ENCODE data around the gene STC2. TPM values are rescaled to one million over a fixed set of nuclear protein-coding genes. Genes with fewer than 3 reads are reported as not detected.
A peak's percentile ranks its signal among the peaks of the same experiment; 100 is the strongest.

Gene STC2
- total RNA-seq, 1 experiment from 2014 or later: 57.0 TPM

DNA sequence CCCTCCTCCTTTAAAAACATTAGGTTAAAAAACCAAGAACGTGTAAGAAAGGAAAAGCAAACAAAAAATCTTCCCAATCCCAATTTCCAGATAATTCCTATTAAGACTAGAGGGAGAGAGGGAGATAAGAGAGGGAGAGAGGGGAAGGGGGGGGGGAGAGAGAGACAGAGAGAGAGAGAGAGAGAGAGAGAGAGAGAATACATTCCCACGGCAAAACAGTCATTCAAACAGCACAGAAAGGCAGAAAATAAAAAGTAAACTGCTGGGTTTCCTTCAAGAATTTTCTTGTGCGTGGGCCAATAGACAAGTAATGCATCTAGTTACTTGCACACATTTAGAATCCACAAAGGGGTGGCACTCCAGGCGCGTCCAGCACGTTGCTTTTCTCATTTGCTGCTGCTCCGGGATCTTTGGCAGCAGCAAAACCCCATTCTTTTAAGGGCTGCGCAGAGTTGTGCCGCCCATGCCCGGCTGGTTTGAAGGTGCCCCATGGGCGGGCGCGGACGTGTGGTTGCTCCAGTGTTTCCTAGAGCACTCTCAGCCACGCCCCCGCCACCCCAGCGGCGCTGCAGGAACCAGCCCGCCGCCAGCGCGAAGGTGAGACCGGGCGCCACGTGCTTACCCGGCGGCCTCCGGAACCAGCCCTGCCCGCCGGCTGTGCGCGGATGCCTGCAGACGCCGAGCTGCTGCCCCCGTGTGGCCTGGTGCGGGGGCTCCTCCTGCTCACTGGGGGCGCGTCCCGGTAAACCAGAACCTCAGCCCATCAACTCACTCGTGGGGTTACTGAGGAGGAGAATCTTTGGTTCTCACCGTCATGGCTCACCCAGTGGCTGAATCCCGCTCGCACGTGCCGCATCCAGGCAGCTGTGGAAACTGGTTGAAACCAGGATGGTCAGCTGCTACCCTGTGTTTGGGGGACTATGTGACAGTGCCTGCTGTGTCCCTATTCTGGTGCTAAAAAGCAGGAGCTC lies 44.6 kb downstream of the STC2 start (continued):
- TF ChIP-seq, protein P1, sequence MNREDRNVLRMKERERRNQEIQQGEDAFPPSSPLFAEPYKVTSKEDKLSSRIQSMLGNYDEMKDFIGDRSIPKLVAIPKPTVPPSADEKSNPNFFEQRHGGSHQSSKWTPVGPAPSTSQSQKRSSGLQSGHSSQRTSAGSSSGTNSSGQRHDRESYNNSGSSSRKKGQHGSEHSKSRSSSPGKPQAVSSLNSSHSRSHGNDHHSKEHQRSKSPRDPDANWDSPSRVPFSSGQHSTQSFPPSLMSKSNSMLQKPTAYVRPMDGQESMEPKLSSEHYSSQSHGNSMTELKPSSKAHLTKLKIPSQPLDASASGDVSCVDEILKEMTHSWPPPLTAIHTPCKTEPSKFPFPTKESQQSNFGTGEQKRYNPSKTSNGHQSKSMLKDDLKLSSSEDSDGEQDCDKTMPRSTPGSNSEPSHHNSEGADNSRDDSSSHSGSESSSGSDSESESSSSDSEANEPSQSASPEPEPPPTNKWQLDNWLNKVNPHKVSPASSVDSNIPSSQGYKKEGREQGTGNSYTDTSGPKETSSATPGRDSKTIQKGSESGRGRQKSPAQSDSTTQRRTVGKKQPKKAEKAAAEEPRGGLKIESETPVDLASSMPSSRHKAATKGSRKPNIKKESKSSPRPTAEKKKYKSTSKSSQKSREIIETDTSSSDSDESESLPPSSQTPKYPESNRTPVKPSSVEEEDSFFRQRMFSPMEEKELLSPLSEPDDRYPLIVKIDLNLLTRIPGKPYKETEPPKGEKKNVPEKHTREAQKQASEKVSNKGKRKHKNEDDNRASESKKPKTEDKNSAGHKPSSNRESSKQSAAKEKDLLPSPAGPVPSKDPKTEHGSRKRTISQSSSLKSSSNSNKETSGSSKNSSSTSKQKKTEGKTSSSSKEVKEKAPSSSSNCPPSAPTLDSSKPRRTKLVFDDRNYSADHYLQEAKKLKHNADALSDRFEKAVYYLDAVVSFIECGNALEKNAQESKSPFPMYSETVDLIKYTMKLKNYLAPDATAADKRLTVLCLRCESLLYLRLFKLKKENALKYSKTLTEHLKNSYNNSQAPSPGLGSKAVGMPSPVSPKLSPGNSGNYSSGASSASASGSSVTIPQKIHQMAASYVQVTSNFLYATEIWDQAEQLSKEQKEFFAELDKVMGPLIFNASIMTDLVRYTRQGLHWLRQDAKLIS (CRISPR knock-in tag; IDR thresholded peaks at IDR 0.05; ENCODE audit: borderline replicate concordance): peak; percentile 98; the same call in 1 of the 2 replicates
- TF ChIP-seq, protein P2, sequence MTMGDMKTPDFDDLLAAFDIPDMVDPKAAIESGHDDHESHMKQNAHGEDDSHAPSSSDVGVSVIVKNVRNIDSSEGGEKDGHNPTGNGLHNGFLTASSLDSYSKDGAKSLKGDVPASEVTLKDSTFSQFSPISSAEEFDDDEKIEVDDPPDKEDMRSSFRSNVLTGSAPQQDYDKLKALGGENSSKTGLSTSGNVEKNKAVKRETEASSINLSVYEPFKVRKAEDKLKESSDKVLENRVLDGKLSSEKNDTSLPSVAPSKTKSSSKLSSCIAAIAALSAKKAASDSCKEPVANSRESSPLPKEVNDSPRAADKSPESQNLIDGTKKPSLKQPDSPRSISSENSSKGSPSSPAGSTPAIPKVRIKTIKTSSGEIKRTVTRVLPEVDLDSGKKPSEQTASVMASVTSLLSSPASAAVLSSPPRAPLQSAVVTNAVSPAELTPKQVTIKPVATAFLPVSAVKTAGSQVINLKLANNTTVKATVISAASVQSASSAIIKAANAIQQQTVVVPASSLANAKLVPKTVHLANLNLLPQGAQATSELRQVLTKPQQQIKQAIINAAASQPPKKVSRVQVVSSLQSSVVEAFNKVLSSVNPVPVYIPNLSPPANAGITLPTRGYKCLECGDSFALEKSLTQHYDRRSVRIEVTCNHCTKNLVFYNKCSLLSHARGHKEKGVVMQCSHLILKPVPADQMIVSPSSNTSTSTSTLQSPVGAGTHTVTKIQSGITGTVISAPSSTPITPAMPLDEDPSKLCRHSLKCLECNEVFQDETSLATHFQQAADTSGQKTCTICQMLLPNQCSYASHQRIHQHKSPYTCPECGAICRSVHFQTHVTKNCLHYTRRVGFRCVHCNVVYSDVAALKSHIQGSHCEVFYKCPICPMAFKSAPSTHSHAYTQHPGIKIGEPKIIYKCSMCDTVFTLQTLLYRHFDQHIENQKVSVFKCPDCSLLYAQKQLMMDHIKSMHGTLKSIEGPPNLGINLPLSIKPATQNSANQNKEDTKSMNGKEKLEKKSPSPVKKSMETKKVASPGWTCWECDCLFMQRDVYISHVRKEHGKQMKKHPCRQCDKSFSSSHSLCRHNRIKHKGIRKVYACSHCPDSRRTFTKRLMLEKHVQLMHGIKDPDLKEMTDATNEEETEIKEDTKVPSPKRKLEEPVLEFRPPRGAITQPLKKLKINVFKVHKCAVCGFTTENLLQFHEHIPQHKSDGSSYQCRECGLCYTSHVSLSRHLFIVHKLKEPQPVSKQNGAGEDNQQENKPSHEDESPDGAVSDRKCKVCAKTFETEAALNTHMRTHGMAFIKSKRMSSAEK (CRISPR knock-in tag; IDR thresholded peaks at IDR 0.05; ENCODE audit: borderline replicate concordance): no peak
- TF ChIP-seq PRRX2 (CRISPR knock-in tag; IDR thresholded peaks at IDR 0.05) (0 out of 2 replicates have a peak, but pooled peaks have one; percentile 32), GTF2I (CRISPR knock-in tag; conservative IDR thresholded peaks at IDR 0.05) (no peak), ZNF423 (CRISPR knock-in tag; IDR thresholded peaks at IDR 0.05) (no peak), GRHL2 (CRISPR knock-in tag; IDR thresholded peaks at IDR 0.05; ENCODE audit: insufficient replicate concordance, severe bottlenecking) (no peak), FOXJ3 (CRISPR knock-in tag; IDR thresholded peaks at IDR 0.05; ENCODE audit: borderline replicate concordance) (0 out of 2 replicates have a peak, but pooled peaks have one; percentile 67), KAT7 (CRISPR knock-in tag; IDR thresholded peaks at IDR 0.05; ENCODE audit: borderline replicate concordance) (peak; percentile 99), SP1 (CRISPR knock-in tag; conservative IDR thresholded peaks at IDR 0.05) (peak; percentile 94), NFYB (CRISPR knock-in tag; conservative IDR thresholded peaks at IDR 0.05; ENCODE audit: low read depth) (peak; percentile 62), NFE2L1 (CRISPR knock-in tag; IDR thresholded peaks at IDR 0.05) (peak; percentile 99), EMX1 (CRISPR knock-in tag; IDR thresholded peaks at IDR 0.05) (no peak), ZNF138 (CRISPR knock-in tag; conservative IDR thresholded peaks at IDR 0.05) (peak; percentile 99)
- TF ChIP-seq, protein P3, sequence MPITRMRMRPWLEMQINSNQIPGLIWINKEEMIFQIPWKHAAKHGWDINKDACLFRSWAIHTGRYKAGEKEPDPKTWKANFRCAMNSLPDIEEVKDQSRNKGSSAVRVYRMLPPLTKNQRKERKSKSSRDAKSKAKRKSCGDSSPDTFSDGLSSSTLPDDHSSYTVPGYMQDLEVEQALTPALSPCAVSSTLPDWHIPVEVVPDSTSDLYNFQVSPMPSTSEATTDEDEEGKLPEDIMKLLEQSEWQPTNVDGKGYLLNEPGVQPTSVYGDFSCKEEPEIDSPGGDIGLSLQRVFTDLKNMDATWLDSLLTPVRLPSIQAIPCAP (CRISPR knock-in tag; IDR thresholded peaks at IDR 0.05): peak; percentile 98
- TF ChIP-seq, protein P4, sequence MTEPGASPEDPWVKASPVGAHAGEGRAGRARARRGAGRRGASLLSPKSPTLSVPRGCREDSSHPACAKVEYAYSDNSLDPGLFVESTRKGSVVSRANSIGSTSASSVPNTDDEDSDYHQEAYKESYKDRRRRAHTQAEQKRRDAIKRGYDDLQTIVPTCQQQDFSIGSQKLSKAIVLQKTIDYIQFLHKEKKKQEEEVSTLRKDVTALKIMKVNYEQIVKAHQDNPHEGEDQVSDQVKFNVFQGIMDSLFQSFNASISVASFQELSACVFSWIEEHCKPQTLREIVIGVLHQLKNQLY (CRISPR knock-in tag; IDR thresholded peaks at IDR 0.05): peak; percentile 96
- TF ChIP-seq, protein P5, sequence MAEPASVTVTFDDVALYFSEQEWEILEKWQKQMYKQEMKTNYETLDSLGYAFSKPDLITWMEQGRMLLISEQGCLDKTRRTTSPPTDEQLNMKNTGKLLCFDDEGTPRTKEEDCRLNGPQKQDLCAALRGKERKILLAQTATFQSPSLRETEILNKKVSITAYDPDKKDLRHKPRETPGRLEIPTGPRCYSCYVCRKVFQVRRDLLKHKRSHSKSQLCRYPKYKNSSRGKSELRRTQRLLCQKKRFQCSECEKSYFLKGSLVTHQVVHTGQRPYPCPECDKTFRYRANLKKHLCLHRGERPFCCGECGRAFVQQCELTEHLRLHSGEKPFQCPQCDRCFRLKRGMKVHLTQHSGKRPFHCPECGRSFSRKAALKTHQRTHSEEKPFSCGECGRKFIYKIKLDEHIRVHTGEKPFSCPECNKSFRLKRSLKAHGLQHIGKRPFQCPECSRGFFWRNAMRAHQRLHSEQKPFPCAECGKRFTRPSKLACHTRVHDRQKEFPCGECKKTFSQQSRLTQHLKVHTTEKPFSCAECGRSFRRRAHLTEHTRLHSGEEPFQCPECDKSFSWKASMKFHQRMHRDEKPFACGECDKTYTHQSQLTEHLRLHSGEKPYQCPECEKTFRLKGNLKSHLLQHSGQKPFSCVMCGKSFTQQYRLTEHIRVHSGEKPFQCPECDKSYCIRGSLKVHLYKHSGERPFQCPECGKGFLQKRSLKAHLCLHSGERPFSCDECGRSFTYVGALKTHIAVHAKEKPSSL (CRISPR knock-in tag; conservative IDR thresholded peaks at IDR 0.05): no peak
- TF ChIP-seq, protein P6, sequence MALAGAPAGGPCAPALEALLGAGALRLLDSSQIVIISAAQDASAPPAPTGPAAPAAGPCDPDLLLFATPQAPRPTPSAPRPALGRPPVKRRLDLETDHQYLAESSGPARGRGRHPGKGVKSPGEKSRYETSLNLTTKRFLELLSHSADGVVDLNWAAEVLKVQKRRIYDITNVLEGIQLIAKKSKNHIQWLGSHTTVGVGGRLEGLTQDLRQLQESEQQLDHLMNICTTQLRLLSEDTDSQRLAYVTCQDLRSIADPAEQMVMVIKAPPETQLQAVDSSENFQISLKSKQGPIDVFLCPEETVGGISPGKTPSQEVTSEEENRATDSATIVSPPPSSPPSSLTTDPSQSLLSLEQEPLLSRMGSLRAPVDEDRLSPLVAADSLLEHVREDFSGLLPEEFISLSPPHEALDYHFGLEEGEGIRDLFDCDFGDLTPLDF (CRISPR knock-in tag; IDR thresholded peaks at IDR 0.05): peak; percentile 99
- TF ChIP-seq, protein P7, sequence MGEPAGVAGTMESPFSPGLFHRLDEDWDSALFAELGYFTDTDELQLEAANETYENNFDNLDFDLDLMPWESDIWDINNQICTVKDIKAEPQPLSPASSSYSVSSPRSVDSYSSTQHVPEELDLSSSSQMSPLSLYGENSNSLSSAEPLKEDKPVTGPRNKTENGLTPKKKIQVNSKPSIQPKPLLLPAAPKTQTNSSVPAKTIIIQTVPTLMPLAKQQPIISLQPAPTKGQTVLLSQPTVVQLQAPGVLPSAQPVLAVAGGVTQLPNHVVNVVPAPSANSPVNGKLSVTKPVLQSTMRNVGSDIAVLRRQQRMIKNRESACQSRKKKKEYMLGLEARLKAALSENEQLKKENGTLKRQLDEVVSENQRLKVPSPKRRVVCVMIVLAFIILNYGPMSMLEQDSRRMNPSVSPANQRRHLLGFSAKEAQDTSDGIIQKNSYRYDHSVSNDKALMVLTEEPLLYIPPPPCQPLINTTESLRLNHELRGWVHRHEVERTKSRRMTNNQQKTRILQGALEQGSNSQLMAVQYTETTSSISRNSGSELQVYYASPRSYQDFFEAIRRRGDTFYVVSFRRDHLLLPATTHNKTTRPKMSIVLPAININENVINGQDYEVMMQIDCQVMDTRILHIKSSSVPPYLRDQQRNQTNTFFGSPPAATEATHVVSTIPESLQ (CRISPR knock-in tag; IDR thresholded peaks at IDR 0.05): peak; percentile 90
- TF ChIP-seq, protein P8, sequence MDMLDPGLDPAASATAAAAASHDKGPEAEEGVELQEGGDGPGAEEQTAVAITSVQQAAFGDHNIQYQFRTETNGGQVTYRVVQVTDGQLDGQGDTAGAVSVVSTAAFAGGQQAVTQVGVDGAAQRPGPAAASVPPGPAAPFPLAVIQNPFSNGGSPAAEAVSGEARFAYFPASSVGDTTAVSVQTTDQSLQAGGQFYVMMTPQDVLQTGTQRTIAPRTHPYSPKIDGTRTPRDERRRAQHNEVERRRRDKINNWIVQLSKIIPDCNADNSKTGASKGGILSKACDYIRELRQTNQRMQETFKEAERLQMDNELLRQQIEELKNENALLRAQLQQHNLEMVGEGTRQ (CRISPR knock-in tag; IDR thresholded peaks at IDR 0.05): peak; percentile 82
- TF ChIP-seq, protein P9, sequence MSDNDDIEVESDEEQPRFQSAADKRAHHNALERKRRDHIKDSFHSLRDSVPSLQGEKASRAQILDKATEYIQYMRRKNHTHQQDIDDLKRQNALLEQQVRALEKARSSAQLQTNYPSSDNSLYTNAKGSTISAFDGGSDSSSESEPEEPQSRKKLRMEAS (CRISPR knock-in tag; IDR thresholded peaks at IDR 0.05): peak; percentile 100

Data from WTC11 (cell line).